ENCODE measurements around the gene HES1. TPM values are rescaled to one million over a fixed set of nuclear protein-coding genes. Genes with fewer than 3 reads are reported as not detected.
"Not testable (repeated sequence)": the region's sequence is repeated elsewhere in the genome, so short reads cannot be mapped to it uniquely, and the experiment has no call there.

HES1 gene
- total and polyA plus RNA-seq, 9 donors, result 16.7 to 116 (median 35.0) TPM

- Histone ChIP-seq H3K27me3 (no peaks in the 10 kb centered on the region), H3K27ac (no peak overlapping the region), H3K36me3 (no peaks in the 10 kb centered on the region), H3K4me3 (no peak overlapping the region), H3K9me3 (no peaks in the 10 kb centered on the region), H3K4me1 (ENCODE audit: insufficient read depth) (peaks cover 4% of the 10 kb centered on the region)
- 92 to 96% (median 94%) methylated on average over 11 of the region's 11 CpGs for WGBS, 3 donors
- no peak for DNase-seq
- intact Hi-C loops (cut with DNase I), result no loop called here
- TF ChIP-seq CTCF (IDR thresholded peaks at IDR 0.05), result no peak
- TF ChIP-seq EP300 (IDR thresholded peaks at IDR 0.05), result no peak
- TF ChIP-seq POLR2A (IDR thresholded peaks at IDR 0.05), result no peak
Measured at GRCh38 chr3:194087995-194088855, 47.7 kb upstream of the HES1 start.

DNA sequence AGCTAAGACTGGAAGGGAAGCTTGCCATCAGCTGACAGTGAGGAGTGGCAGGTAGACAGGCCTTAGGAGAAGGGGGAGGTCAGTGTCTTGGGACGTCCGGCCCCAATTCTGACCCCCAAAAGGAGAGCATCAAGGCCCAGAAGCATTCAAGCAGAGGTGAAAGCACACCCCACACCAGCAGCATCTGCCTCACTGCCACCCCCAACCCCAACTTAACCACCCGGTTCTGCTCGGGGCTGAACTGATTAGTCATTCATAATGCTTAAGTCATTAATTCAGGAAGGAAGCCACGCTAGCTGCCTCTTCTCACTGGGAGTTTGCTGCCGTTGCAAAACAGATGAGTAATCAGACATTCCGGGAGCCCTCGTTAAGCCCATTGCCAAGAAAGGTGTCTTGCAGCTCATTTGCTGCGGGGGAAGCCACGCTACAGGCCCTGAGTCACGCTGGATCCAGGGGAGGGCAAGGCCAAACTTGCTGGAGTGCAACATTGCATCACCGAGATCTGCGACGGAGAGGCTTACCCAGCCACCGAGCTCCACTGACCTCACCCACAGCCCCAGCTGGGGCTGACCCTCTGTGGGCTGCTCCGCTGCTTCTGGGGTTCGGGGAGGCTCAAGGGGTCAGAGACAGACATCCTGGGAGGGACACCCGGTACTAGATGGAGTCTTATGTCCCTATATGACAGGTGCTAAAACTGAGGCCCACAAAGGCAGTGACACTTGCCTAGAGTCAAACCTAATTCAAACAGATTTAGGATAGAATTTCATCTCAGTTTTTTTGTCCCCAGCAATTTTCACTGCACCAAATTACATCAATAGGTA is 46.4 kb upstream of the HES1 start:
- 25 to 29% (median 28%) methylated on average over 15 to 18 of the region's 18 CpGs for WGBS, 3 donors
- Histone ChIP-seq H3K9me3 (no peaks in the 10 kb centered on the region), H3K4me1 (ENCODE audit: insufficient read depth) (peaks cover 4% of the 10 kb centered on the region), H3K36me3 (no peaks in the 10 kb centered on the region), H3K27me3 (no peaks in the 10 kb centered on the region), H3K27ac (peak overlapping the region in 1 of 2 donors; percentile 39), H3K4me3 (no peak overlapping the region)
- peak; percentile 82 to 94 (median 87) for DNase-seq
- intact Hi-C loops (cut with DNase I), result no loop called here
- TF ChIP-seq CTCF (IDR thresholded peaks at IDR 0.05) (no peak), EP300 (IDR thresholded peaks at IDR 0.05) (peak; percentile 71)

GRCh38 chr3:194090178-194090555 is 45.8 kb upstream of the HES1 start:
- peak overlapping the region in 1 of 2 donors; percentile 39 for H3K27ac ChIP-seq
- intact Hi-C loops (cut with DNase I), result not testable (repeated sequence)

GRCh38 chr3:194090716-194091115 is 45.2 kb upstream of the HES1 start:
- TF ChIP-seq POLR2A (IDR thresholded peaks at IDR 0.05), result no peak
- TF ChIP-seq EP300 (IDR thresholded peaks at IDR 0.05), result no peak
- TF ChIP-seq CTCF (IDR thresholded peaks at IDR 0.05), result no peak
- Histone ChIP-seq H3K27ac (no peak overlapping the region), H3K36me3 (no peaks in the 10 kb centered on the region), H3K4me1 (ENCODE audit: insufficient read depth) (peaks cover 4% of the 10 kb centered on the region), H3K9me3 (no peaks in the 10 kb centered on the region), H3K4me3 (no peak overlapping the region), H3K27me3 (no peaks in the 10 kb centered on the region)
- intact Hi-C loops (cut with DNase I), result no loop called here
- 90 to 98% (median 95%) methylated on average over 8 of the region's 8 CpGs for WGBS, 3 donors
- DNase-seq, result no peak

More at GRCh38 chr3:194090178-194090555, 45.8 kb upstream of the HES1 start:
- not testable (repeated sequence) for H3K4me1 ChIP-seq (ENCODE audit: insufficient read depth); DNase-seq; H3K9me3 ChIP-seq; H3K36me3 ChIP-seq; H3K4me3 ChIP-seq; H3K27me3 ChIP-seq
- 94 to 96% (median 95%) methylated on average over 10 of the region's 10 CpGs for WGBS, 3 donors
